ENCODE data around the gene PDCD1. TPM values are rescaled to one million over a fixed set of nuclear protein-coding genes. Genes with fewer than 3 reads are reported as not detected.

Gene PDCD1
- polyA plus RNA-seq, 3 donors from 2014 or later, result 3.3 TPM; not detected in 2

DNA sequence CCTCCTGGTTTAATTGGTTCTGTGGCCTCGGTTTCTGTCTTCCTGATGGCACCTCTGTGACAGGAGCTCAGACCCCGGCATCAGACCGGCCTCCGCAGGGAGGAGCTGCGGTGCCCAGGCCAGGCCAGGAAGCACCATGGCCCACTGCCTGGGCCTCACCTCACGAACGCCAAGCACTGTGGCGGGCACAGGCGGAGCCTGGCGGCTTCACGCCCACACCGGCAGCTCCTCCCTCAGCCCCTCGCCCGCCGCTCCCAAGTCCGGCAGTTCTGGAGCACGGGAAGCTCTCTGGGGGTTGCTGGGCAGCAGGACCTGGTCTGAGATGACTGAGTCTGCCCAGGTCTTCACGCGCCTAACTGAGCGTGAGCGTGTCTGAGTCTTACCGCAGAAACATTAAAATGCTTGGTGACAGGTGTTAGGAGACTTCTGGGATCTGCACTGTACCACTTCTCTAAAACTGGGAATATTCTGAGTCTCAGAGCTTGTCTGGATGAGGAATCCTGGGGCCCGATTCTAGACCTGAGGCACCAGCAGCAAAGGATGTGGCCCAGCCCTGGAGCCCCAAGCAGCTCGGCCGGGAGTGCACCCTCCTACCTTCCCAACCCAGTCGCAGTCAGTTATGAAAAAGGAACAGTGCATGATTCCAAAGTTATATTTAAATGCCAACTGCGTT lies 32.8 kb upstream of the PDCD1 start:
- no peak for DNase-seq
- Mint-ChIP-seq H3K27me3 (ENCODE audit: low read depth in 3 of 3) (peaks cover 13 to 28% (median 16%) of the 10 kb centered on the region in 3 donors), H3K9me3 (peaks cover 2 to 5% (median 4%) of the 10 kb centered on the region in 6 donors), H3K4me3 (no peak overlapping the region), H3K27ac (no peak overlapping the region), H3K4me1 (peaks cover 12 to 13% of the 10 kb centered on the region in 2 donors), H3K36me3 (peaks cover 6 to 11% (median 7%) of the 10 kb centered on the region in 3 donors)

DNA sequence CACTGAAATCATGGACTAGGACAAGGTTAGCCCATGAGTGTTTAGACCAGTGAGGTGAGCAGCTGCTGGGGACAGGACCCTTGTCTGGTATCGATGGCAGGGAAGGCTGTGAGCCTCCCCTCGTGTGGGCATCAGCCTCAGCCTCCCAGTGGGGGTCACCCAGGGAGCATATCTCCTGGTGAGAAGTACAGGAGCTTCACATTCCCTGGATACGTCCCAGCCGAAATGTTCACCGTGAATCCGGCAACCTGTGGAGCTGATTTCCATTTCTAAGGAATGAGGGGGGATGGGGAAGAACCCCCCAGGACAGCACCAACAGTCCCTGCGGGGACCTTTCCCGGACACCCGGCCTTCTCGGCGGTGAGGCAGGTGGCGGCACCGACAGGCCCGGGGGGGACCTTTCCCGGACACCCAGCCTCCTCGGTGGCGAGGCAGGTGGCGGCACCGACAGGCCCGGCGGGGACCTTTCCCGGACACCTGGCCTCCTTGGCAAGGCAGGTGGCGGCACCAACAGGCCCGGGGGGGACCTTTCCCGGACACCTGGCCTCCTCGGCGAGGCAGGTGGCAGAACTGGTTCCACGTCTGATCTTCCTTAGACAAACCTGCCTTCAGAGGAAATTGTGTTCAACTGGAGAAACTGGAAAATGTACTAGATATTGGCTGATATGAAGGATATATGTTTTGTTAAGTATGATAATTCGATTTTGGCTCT lies 32.0 kb upstream of the PDCD1 start:
- peaks cover 0 to under 1% (median 0%) of the 10 kb centered on the region in 6 donors for H3K9me3 Mint-ChIP-seq
- no peak overlapping the region for H3K27ac Mint-ChIP-seq
- H3K4me1 Mint-ChIP-seq, result peaks cover 11 to 12% of the 10 kb centered on the region in 2 donors
- H3K27me3 Mint-ChIP-seq (ENCODE audit: low read depth in 3 of 3), result peaks cover 6 to 22% (median 9%) of the 10 kb centered on the region in 3 donors
- H3K36me3 Mint-ChIP-seq, result peaks cover 6 to 17% (median 8%) of the 10 kb centered on the region in 3 donors
- H3K4me3 Mint-ChIP-seq, result no peak overlapping the region
- no peak for DNase-seq

DNA sequence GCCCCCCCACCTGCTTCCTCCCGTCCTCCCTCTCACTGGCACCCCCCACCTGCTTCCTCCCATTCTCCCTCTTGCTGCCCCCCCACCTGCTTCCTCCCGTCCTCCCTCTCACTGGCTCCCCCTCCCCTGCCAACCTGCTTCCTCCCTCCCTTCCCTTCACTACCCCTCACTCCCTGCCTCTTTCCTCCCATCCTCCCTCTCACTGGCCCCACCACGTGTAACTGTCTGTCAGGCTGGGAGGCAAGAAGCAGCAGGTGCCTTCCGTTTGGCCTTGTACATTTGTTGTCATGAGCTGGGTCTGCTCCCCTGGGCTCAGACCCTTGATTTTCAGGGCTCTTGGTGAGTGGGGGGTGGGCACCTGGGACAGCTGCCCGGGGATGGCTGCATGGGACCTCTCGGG lies 29.9 kb upstream of the PDCD1 start:
- peaks cover 8 to 12% of the 10 kb centered on the region in 2 donors for H3K4me1 Mint-ChIP-seq
- H3K27ac Mint-ChIP-seq, result peak overlapping the region in 3 of 6 donors; percentile 6 to 62 (median 32)
- H3K4me3 Mint-ChIP-seq, result peak overlapping the region in 1 of 5 donors; percentile 14
- no peaks in the 10 kb centered on the region for H3K9me3 Mint-ChIP-seq
- peaks cover 6 to 18% (median 8%) of the 10 kb centered on the region in 3 donors for H3K36me3 Mint-ChIP-seq
- DNase-seq, result no peak
- H3K27me3 Mint-ChIP-seq (ENCODE audit: low read depth in 3 of 3), result peaks cover 0 to 8% (median 5%) of the 10 kb centered on the region in 3 donors

DNA sequence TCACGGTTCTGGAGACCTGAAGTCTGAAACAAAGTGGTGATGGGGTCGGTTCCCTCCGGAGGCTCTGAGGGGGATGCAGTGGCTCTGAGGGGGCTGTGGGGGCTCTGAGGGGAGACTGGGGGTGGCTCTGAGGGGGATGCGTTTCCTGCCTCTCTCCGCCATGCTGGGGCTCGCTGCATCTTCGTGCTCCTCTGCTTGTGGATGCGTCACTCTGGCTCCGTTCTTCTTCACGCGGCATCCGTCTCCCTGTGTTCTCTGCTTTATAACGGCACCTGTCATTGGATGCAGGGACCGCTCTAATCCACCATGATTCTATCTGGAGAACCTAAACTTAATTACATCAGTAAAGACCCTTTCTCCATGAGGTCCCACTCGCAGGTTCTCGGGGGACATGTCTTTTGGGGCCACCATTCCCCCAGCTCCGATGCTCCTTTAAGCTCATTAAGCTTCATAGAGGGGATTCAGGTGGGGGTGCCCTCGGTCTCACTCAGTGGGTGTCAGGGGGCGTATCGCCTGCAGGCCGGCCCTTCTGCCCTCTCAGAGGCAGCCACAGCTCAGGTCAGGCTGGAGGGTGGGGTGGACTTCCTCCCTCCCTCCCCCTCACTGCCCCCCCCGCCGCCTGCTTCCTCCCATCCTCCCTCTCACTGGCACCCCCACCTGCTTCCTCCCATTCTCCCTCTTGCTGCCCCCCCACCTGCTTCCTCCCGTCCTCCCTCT lies 29.3 kb upstream of the PDCD1 start:
- Mint-ChIP-seq H3K27me3 (ENCODE audit: low read depth in 3 of 3) (peaks cover 0 to 8% (median 0%) of the 10 kb centered on the region in 3 donors), H3K36me3 (peaks cover 6 to 18% (median 8%) of the 10 kb centered on the region in 3 donors), H3K4me3 (peak overlapping the region in 1 of 5 donors; percentile 10), H3K27ac (peak overlapping the region in 3 of 6 donors; percentile 30 to 87 (median 57)), H3K4me1 (peaks cover 8 to 14% of the 10 kb centered on the region in 2 donors), H3K9me3 (no peaks in the 10 kb centered on the region)
- DNase-seq, result no peak

DNA sequence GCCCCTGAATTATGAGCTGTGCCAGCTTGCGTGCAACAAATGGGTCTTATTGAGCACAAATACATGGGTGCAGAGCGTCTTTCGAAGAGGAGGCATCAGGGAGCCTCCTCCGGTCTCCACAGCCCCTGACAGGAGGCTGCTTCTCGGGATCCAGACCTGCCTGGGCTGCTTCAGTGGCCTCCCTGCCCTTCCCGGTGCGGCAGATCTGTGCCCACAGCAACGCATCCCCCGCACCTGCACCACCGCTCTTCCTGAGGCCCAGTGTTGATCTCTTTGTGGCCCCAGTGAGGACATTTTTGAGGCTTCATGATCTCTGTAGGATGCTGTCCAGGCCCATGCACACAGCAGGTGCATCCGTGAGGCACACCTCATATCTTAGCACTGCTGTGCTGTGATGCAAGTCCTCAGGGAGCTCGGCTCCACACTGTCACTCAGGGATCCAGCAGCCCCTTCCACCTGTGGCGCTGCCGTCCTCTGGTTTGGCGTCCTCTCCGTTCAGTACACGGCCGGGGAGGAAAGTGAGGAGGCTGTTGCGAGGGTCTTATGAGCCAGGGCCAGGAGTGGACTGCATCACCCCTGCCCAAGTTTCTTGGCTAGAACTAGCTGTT lies 28.2 kb upstream of the PDCD1 start:
- peaks cover 4 to 8% (median 5%) of the 10 kb centered on the region in 3 donors for H3K27me3 Mint-ChIP-seq (ENCODE audit: low read depth in 3 of 3)
- DNase-seq, result no peak
- peaks cover 18 to 25% of the 10 kb centered on the region in 2 donors for H3K4me1 Mint-ChIP-seq
- no peak overlapping the region for H3K27ac Mint-ChIP-seq
- peaks cover 6 to 18% (median 8%) of the 10 kb centered on the region in 3 donors for H3K36me3 Mint-ChIP-seq
- no peaks in the 10 kb centered on the region for H3K9me3 Mint-ChIP-seq
- no peak overlapping the region for H3K4me3 Mint-ChIP-seq

DNA sequence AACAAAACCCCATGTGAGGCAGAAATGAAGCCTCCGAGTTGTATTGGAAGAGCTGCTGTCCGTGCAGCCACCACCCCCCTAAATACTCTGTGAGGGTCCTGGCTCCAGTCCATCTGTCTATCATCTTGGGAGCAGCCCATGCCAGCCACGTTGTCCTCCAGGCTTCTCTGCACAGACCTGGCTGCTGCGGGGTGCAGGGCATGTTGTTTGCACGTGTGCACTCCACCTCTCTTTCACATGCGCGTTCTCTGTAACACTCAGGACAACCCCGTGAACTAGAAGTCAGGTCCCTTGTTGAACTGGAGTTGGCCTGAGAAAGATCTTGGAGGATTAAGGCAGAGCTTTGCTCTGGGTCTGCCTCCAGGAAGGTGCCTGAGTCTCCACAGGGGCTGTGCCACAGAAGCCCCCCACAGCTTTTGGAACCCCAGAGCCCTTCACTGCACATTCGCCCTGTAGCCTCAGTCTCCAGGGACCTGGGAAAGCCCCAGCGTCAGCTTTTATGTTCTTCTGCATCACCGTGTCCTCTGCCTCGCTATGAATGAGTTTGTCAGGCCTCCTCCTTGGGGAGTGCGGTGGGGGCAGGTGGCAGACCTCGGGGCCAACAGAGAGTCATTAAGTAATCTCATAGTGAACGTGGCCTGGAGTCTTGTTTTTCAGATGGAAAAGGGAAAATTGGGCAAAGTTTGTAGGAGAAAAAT lies 27.4 kb upstream of the PDCD1 start:
- H3K27me3 Mint-ChIP-seq (ENCODE audit: low read depth in 3 of 3), result peaks cover 10 to 14% (median 11%) of the 10 kb centered on the region in 3 donors
- peaks cover 25 to 33% of the 10 kb centered on the region in 2 donors for H3K4me1 Mint-ChIP-seq
- no peak overlapping the region for H3K27ac Mint-ChIP-seq
- peaks cover 6 to 18% (median 8%) of the 10 kb centered on the region in 3 donors for H3K36me3 Mint-ChIP-seq
- no peak overlapping the region for H3K4me3 Mint-ChIP-seq
- H3K9me3 Mint-ChIP-seq, result no peaks in the 10 kb centered on the region
- no peak for DNase-seq

DNA sequence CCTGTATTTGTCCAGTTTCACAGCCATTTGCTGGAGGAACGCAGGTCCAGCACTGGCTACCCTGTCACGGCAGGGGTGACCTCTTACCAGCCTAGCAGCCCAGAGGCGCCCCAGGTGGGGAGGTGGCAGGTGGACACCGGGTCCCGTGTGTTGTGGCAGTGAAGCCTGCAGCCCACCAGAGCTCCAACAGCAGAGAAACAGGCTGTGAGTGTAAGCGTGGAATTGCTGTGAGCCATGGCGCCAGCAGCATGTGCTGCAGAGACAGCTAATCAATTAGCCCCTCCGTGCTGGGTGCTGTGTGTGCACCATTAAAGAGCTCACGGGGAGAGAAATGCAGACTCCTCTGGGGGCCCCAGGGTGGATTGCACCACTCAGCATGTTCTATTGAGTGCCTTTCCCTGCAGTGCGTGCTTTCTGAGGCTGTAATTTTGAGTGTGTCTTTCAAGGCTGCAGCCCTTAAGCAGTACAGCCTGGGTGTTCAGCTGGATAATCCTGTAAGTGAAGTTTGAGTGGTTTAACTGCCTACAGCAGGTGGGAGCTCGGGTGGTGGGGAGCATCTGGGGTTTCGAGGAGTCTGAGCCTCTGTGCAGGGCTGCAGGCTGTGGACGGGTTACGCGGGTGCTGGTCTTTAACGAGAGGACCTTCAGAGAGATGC lies 26.7 kb upstream of the PDCD1 start:
- Mint-ChIP-seq H3K9me3 (no peaks in the 10 kb centered on the region), H3K4me1 (peaks cover 29 to 38% of the 10 kb centered on the region in 2 donors), H3K27ac (no peak overlapping the region), H3K27me3 (ENCODE audit: low read depth in 3 of 3) (peaks cover 11 to 16% (median 15%) of the 10 kb centered on the region in 3 donors), H3K36me3 (peaks cover 6 to 18% (median 8%) of the 10 kb centered on the region in 3 donors), H3K4me3 (no peak overlapping the region)
- no peak for DNase-seq

DNA sequence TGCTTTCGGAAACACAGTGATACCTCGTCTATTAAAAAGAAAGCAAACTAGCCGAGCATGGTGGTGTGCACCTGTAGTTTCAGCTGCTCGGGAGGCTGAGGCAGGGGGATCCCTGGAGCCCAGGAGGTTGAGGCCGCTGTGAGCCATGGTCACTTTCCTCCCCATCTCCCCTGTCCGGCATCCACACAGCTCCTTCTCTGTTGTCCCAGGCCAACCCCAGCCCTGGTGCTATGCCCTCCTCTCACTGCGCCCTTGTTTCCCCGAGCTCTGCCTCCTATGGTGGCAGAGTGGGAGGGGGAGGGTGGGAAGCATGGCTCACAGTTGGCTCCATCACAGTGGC lies 26.2 kb upstream of the PDCD1 start:
- H3K36me3 Mint-ChIP-seq, result peaks cover 6 to 18% (median 8%) of the 10 kb centered on the region in 3 donors
- H3K4me1 Mint-ChIP-seq, result peaks cover 29 to 38% of the 10 kb centered on the region in 2 donors
- H3K27me3 Mint-ChIP-seq (ENCODE audit: low read depth in 3 of 3), result peaks cover 11 to 16% (median 16%) of the 10 kb centered on the region in 3 donors
- no peak for DNase-seq
- no peaks in the 10 kb centered on the region for H3K9me3 Mint-ChIP-seq
- no peak overlapping the region for H3K27ac Mint-ChIP-seq
- no peak overlapping the region for H3K4me3 Mint-ChIP-seq

DNA sequence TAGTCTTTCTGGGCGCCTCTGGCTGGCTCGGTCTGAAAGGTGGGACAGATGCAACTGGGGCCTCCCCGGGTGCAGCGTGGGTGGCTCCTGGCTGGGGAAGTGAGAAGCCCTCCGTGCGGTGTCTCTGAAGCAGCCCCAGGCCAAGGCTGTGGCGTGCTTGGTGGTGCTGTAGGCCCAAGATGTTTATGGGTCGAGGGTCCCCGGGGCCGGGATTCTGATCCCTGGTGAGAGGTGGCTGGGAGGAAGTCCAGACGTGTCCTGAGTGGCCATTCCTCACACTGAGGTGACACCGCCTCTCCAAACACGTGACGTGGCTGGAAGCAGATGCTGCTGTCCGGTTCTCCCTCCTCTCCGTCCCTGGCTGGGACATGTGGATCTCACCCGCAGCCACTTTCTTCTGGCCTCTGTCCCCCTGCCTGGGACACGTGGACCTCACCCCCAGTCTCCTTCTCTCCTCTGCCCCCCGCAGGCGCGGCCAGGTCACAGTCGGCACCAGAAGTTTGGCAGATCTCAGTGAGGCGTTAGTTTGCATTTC lies 23.5 kb upstream of the PDCD1 start:
- Mint-ChIP-seq H3K4me3 (peak overlapping the region; percentile 86 to 94 (median 91)), H3K27ac (peak overlapping the region in 5 of 6 donors; percentile 72 to 97 (median 87)), H3K36me3 (peaks cover 3 to 9% (median 4%) of the 10 kb centered on the region in 3 donors), H3K9me3 (no peaks in the 10 kb centered on the region), H3K27me3 (ENCODE audit: low read depth in 3 of 3) (peaks cover 11 to 19% (median 11%) of the 10 kb centered on the region in 3 donors), H3K4me1 (peaks cover 23 to 26% of the 10 kb centered on the region in 2 donors)
- DNase-seq, result peak; percentile 28 to 34 (median 32)

DNA sequence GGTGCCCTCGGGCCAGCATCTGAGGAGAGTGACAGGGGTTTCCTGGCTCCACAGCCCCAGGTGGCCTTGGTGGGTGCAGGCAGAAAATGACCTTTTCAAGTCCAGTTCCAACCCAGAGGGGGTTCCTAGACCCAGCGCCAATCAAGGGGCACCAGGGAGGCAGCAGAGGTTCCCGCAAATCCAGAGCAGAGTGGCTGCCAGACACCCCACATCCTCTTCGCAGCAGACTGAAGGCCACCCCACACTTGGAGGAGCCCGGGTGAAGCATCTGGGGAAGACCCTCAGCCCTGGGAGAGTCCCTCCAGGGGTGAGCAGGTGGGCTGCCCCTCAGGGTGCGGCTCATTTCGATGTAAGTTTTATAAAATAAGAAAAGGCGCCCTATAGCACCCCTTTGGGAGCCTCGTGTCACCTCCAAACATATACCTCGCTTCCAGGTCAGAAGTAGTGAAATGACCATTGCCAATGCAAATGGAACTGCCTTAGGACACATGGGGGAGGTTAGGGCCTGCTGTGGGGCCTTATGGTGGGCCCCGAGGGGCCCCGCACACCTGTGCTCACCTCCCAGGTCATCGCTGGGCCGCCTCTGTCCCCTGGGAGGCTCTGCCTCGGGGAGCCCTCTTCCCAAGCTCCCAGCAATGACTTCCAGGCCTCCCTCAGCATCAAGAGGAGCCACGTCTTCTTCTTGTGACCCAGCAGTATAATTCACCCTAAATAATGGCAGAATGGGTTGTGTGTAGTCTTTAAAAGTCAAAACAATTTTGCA lies 21.8 kb upstream of the PDCD1 start:
- peaks cover 11 to 19% (median 11%) of the 10 kb centered on the region in 3 donors for H3K27me3 Mint-ChIP-seq (ENCODE audit: low read depth in 3 of 3)
- no peaks in the 10 kb centered on the region for H3K9me3 Mint-ChIP-seq
- peaks cover 26 to 30% of the 10 kb centered on the region in 2 donors for H3K4me1 Mint-ChIP-seq
- DNase-seq, result no peak
- H3K36me3 Mint-ChIP-seq, result no peaks in the 10 kb centered on the region
- H3K27ac Mint-ChIP-seq, result peak overlapping the region; percentile 84 to 97 (median 90)
- H3K4me3 Mint-ChIP-seq, result peak overlapping the region; percentile 86 to 94 (median 91)

DNA sequence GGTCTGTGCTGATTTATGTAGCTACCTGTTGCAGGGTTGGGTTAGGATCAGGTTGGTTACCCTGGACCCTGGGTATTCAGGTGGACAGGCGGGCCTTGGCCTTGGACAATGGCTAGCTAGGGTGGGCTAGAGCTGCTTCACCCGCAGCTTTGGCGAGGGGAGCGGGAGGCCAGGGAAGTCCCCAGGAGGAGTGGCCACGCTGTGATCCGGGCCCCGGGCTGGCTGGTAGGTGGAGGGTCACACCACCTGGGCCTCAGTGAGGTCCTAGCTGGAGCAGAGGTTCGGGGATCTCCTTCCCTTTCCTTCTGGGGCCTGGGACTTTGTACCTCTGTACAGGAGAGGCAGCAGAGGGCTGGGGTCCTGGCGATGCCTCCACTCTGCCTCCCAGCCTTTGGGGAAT lies 20.6 kb upstream of the PDCD1 start:
- peaks cover 8 to 19% (median 11%) of the 10 kb centered on the region in 3 donors for H3K27me3 Mint-ChIP-seq (ENCODE audit: low read depth in 3 of 3)
- no peaks in the 10 kb centered on the region for H3K9me3 Mint-ChIP-seq
- no peak for DNase-seq
- peak overlapping the region in 1 of 6 donors; percentile 36 for H3K27ac Mint-ChIP-seq
- H3K4me3 Mint-ChIP-seq, result peak overlapping the region in 1 of 5 donors; percentile 50
- H3K4me1 Mint-ChIP-seq, result peaks cover 31 to 35% of the 10 kb centered on the region in 2 donors
- no peaks in the 10 kb centered on the region for H3K36me3 Mint-ChIP-seq
